Stimulated activated CD4-positive, alpha-beta T cell treated with anti-CD3 and anti-CD28 coated beads, Interleukin-12 subunit alpha, Interleukin-12 subunit beta, amount 100 ng/mL, for 48 hours (primary cell): ENCODE results near the gene GAGE1.
"Not testable (repeated sequence)": the region's sequence is repeated elsewhere in the genome, so short reads cannot be mapped to it uniquely, and the experiment has no call there.

Experiments
- DNase-seq, 3 donors: peaks; one replicate each; pipeline ENCODE4 v3.0.0-alpha.2; 2020; ENCODE audit warnings: low read depth in 2 of 3, low spot score in 1 of 3

GAGE1 gene, protein sequence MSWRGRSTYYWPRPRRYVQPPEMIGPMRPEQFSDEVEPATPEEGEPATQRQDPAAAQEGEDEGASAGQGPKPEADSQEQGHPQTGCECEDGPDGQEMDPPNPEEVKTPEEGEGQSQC

DNA sequence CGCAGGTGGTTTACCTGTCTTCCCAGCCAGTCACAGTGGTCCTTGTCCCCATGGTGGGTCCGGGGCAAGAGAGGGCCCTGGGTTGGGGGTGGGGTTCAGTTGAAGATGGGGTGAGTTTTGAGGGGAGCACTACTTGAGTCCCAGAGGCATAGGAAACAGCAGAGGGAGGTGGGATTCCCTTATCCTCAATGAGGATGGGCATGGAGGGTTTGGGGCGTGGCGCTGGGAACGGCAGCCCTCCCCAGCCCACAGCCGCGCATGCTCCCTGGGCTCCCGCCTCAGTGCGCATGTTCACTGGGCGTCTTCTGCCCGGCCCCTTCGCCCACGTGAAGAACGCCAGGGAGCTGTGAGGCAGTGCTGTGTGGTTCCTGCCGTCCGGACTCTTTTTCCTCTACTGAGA, at the start of gene GAGE1:
Gene GAGE1 (plus strand): TSS at position 301 of the 400 bp plus-strand sequence. CDS start 1,155 bp downstream, outside the sequence.
- not testable (repeated sequence) for DNase-seq

DNA sequence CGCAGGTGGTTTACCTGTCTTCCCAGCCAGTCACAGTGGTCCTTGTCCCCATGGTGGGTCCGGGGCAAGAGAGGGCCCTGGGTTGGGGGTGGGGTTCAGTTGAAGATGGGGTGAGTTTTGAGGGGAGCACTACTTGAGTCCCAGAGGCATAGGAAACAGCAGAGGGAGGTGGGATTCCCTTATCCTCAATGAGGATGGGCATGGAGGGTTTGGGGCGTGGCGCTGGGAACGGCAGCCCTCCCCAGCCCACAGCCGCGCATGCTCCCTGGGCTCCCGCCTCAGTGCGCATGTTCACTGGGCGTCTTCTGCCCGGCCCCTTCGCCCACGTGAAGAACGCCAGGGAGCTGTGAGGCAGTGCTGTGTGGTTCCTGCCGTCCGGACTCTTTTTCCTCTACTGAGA, 47.8 kb upstream of the GAGE1 start, which contains the start of gene GAGE12E:
Gene GAGE12E (plus strand): TSS at position 301 of the 400 bp plus-strand sequence. CDS start 1,155 bp downstream, outside the sequence.
- DNase-seq, result not testable (repeated sequence)

DNA sequence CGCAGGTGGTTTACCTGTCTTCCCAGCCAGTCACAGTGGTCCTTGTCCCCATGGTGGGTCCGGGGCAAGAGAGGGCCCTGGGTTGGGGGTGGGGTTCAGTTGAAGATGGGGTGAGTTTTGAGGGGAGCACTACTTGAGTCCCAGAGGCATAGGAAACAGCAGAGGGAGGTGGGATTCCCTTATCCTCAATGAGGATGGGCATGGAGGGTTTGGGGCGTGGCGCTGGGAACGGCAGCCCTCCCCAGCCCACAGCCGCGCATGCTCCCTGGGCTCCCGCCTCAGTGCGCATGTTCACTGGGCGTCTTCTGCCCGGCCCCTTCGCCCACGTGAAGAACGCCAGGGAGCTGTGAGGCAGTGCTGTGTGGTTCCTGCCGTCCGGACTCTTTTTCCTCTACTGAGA, 38.3 kb upstream of the GAGE1 start, which contains the start of gene GAGE12F:
Gene GAGE12F (plus strand): TSS at position 301 of the 400 bp plus-strand sequence. CDS start 1,155 bp downstream, outside the sequence.
- DNase-seq, result not testable (repeated sequence)

DNA sequence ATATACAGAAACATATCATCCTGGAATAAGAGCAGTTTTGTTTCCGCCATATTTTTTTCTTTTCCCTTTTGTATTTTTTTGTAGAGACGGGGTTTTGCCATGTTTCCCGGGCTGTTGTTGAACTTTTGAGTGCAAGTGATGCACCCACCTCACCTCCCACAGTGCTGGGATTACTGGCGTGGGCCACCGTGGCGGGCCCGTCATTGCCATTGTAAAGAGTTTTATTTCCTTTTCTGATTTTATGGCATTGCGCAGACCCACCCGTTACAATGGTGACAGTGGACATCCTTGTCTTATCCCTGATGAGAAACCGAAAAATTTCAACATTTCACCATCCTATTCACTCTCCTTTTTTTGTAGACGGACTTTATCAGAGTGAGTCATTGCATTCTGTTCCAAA, 30.1 kb upstream of the GAGE1 start:
- not testable (repeated sequence) for DNase-seq

DNA sequence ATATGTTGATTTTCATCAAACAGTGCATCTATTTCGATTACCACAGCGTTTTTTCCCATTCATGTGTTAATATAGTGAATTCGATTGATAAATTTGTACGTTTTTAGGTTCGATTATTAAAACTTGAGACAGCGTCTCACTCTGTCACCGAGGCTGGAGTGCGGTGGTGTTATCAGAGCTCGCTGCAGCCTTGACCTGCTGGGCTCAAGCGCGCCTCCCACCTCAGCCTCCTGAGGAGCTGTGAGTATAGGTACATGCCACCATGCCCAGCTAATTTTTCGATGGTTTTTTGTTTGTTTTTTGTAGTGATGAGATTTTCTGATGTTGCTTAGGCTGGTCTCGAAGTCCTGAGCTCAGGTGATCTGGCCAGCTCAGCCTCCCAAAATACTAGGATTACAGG, 29.7 kb upstream of the GAGE1 start:
- not testable (repeated sequence) for DNase-seq

DNA sequence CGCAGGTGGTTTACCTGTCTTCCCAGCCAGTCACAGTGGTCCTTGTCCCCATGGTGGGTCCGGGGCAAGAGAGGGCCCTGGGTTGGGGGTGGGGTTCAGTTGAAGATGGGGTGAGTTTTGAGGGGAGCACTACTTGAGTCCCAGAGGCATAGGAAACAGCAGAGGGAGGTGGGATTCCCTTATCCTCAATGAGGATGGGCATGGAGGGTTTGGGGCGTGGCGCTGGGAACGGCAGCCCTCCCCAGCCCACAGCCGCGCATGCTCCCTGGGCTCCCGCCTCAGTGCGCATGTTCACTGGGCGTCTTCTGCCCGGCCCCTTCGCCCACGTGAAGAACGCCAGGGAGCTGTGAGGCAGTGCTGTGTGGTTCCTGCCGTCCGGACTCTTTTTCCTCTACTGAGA, 28.7 kb upstream of the GAGE1 start, which contains the start of gene GAGE12G:
Gene GAGE12G (plus strand): TSS at position 301 of the 400 bp plus-strand sequence. CDS start 1,155 bp downstream, outside the sequence.
- DNase-seq, result not testable (repeated sequence)

DNA sequence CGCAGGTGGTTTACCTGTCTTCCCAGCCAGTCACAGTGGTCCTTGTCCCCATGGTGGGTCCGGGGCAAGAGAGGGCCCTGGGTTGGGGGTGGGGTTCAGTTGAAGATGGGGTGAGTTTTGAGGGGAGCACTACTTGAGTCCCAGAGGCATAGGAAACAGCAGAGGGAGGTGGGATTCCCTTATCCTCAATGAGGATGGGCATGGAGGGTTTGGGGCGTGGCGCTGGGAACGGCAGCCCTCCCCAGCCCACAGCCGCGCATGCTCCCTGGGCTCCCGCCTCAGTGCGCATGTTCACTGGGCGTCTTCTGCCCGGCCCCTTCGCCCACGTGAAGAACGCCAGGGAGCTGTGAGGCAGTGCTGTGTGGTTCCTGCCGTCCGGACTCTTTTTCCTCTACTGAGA, 19.2 kb upstream of the GAGE1 start, which contains the start of gene GAGE12H:
Gene GAGE12H (plus strand): TSS at position 301 of the 400 bp plus-strand sequence. CDS start 1,155 bp downstream, outside the sequence.
- DNase-seq, result not testable (repeated sequence)

DNA sequence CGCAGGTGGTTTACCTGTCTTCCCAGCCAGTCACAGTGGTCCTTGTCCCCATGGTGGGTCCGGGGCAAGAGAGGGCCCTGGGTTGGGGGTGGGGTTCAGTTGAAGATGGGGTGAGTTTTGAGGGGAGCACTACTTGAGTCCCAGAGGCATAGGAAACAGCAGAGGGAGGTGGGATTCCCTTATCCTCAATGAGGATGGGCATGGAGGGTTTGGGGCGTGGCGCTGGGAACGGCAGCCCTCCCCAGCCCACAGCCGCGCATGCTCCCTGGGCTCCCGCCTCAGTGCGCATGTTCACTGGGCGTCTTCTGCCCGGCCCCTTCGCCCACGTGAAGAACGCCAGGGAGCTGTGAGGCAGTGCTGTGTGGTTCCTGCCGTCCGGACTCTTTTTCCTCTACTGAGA, 9.6 kb upstream of the GAGE1 start, which contains the start of gene GAGE2A:
Gene GAGE2A (plus strand): TSS at position 301 of the 400 bp plus-strand sequence. CDS start 1,155 bp downstream, outside the sequence.
- DNase-seq, result not testable (repeated sequence)

DNA sequence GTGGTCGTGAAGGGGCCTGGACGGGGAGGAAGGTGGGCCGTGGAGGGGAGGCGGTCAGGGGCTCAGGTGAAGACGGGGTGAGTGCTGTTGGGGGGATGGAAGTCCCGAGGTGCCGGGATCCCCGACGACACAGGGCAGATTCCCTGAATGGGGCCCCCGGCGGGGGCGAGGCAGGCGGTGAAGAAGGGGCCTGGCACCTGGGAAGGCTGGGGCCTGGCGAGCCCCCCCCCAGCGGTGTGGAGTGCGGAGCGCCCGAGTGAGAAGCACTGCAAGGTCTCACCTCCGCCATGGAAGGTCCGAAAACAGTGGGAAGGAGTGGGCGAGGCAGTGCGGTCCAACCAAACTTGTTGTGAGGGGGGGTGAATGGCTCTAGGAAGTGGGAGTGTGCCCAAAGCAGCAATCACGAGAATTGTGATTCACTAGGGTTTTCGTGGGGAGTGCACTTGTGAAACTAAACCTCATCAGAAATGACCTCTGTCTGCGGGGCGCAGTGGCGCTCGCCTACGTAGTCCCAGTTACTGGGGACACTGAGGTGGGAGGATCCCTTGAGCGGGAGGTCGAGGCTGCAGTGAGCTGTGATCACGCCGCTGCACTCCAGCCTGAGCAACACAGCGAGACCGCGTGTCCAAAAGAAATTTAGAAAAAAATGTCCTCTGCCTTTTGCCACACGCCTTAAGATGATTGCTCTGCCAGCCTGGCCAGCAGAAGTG, 8.9 kb upstream of the GAGE1 start:
- DNase-seq, result not testable (repeated sequence)

DNA sequence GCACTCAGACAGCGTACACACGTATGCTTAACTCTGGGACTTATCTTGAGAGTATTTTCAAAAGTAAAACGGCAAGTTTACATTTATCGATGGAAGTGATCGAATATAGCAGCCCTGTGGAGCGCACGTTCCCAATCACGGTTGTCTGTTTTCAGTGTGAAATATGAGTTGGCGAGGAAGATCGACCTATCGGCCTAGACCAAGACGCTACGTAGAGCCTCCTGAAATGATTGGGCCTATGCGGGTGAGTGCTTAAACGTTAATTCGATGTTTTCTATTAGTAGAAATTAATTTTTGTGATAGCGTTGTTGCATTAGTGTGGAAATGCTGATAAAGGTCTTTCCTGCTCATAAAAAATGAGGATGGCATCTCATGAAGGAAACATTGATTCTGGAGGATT, 8.3 kb upstream of the GAGE1 start:
- DNase-seq, result not testable (repeated sequence)

DNA sequence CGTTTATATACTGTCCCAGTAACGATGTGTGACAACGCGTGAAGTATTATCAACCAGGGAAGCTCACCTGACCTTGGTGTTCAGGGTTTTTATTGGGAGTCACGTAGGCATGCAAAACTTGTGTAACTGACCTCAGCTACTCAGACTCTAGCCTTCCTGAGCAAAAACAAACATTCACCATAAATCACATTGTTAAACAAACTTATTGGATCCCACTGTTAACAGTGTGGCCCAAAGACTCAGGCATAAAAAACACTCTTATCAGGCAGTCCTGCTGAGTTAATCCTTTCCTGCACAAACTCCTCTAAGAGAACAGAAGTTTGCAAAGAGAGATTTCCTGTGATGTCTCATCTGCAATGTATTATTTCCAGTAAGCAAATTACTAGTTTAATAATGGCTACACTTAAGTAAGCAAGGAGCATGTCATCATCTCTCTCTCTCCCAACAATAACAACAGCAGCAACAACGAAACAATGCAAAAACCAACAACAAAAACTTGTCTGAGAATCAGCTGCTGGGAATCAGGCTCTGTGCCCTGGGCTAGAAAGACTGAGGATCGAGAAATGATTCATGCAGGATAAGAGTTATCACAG, 12.0 kb downstream of the GAGE1 start:
- DNase-seq, result no peak

DNA sequence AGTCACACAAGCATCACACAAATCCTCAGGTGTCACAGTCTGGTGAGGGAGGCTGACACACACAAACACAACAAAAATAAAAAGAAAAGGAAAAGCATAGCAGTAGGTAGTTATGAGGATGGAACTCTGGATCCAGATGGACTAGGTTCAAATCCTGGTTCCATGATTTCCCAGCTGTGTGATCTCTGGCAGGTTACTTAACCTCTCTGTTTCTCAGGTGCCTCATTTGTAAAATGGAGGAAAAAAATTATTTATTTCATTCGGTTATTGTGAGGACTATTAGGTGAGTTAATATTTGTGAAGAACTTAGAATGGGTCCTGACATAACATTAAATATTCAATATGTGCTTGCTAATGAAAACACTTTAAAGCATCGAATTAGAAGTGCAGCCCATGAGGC, 19.8 kb downstream of the GAGE1 start:
- no peak for DNase-seq

DNA sequence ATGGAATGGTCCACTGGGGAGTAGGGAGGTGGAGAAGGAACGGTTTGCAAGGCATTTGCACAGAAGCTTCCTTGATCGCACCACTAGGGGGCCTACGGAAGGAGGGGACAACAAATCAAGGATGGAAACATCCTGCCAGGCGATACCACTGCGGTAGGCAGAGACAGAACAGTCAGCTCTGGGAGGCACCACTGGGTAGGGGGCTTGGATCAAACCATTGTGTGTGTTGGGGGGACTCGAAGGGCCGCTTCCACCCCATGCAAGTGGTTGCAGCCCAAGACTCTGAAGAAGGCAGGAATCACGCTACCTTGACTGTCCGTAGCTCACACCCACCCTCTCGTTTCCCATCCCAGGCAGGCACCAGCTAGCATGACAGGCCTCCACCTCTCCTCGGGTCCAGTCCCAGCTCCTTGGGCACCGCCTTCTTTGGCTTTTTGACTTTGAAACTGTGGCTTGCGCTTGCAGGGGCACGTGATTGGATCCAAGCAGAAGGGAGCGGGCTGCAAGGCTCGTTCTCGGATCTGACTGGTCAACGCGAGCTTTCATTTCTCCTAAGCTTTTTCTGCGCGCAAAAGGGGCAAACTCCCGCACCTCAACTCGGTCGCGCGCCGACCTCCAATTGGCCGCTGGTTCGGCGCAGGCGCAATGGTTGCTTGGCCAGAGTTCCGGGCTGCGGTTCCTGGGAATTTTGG, 28.4 kb downstream of the GAGE1 start:
- DNase-seq, result peak; percentile 2 to 33 (median 22)

DNA sequence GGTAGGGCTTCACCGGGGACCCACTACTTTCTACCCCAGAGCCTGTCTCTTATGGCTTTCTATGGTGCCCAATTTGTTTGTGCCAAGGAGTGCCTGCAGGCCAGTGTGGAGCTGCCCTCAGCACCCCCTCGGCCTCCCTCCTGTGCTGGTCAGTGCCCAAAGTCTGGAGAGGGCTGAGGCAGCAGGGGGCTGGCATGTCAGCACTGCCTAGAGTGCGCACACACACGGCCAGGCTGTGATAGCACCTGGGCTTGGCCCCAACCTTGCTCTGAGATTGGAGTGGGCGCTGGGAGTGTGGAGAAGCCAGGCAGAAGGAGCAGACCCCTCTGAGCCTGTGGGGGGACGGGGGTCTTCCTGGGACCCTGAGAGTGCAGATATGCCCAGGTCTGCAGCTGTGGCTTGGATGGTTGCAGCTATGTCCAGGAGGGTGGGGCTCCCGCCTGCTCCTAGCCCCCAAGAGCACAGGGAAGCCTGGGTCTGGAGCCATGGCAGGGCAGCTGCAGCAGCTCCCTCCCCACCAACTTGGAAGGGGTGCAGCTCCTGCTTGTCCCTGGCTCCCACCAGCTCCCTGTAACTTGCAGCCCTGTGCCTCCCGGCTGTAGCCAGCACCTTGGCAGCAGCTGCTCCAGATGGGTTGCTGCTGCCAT, 46.3 kb downstream of the GAGE1 start:
- DNase-seq, result no peak

DNA sequence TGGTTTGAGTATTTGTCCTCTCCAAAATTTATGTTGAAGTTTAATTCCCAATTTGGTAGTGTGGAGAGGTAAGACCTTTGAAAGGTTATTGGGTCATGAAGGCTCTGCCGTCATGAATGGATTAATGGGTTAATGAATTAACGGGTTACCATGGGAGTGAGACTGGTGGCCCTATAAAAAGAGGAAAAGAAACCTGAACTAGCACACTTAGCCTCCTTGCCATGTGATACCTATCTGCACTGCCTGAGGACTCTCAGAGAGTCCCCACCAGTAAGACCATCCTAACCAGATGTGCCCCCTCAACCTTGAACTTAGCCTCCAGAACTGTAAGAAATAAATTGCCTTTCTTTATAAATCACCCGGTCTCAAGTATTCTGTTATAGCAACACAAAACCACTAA, 57.7 kb downstream of the GAGE1 start:
- no peak for DNase-seq
